Activated CD4-positive, alpha-beta T cell treated with anti-CD3 and anti-CD28 coated beads, Interleukin-2, amount 10 ng/mL, durations not matched to agents 24 days and 14 days (primary cell): Measurements from ENCODE around the gene BACH2. TPM values are rescaled to one million over a fixed set of nuclear protein-coding genes. Genes with fewer than 3 reads are reported as not detected.
A peak's percentile ranks its signal among the peaks of the same experiment; 100 is the strongest.

Experiments used
- DNase-seq: peaks from one replicate; pipeline ENCODE4 v3.0.0; 2022
- H3K27ac Mint-ChIP-seq: one replicate; pipeline ENCODE4 v1.8.0; 2022; ENCODE audit warnings: mild to moderate bottlenecking, mixed read lengths
- H3K27me3 Mint-ChIP-seq: one replicate; pipeline ENCODE4 v1.8.0; 2022; ENCODE audit warnings: mixed read lengths
- H3K36me3 Mint-ChIP-seq: one replicate; pipeline ENCODE4 v1.8.0; 2022; ENCODE audit warnings: low read depth, mild to moderate bottlenecking, mixed read lengths
- H3K4me1 Mint-ChIP-seq: one replicate; pipeline ENCODE4 v1.8.0; 2021; ENCODE audit warnings: mixed read lengths
- H3K4me3 Mint-ChIP-seq: one replicate; pipeline ENCODE4 v1.8.0; 2022; ENCODE audit warnings: mild to moderate bottlenecking, moderate library complexity, mixed read lengths
- H3K9me3 Mint-ChIP-seq: one replicate; pipeline ENCODE4 v1.8.0; 2021; ENCODE audit warnings: mixed read lengths
- intact Hi-C: fragments of 100-400 bp; cut with micrococcal nuclease; formaldehyde crosslinking; loops from one replicate; pipeline ENCODE4 v1.15.1; 2023
- total RNA-seq: library from RNA; stranded (reverse); gene quantifications from 2 replicates; pipeline ENCODE4 v1.2.3, GENCODE V29; 2022

Gene BACH2
- total RNA-seq, 1 donor from 2014 or later = 69.2 TPM

- peaks cover 44% of the 10 kb centered on the region for H3K36me3 Mint-ChIP-seq
- DNase-seq = no peak
Observed at GRCh38 chr6:90231798-90232197, 64.8 kb downstream of the BACH2 start.

GRCh38 chr6:90231308-90231707 is 65.3 kb downstream of the BACH2 start:
- no peaks in the 10 kb centered on the region for H3K27me3 Mint-ChIP-seq
- peaks cover 42% of the 10 kb centered on the region for H3K36me3 Mint-ChIP-seq
- intact Hi-C loops = loop anchor here (5.0 kb wide), 2 partner anchors 39 to 124 kb away; no protein-coding TSS in a partner anchor
- H3K4me3 Mint-ChIP-seq = no peak overlapping the region
- no peak for DNase-seq
- peaks cover 4% of the 10 kb centered on the region for H3K9me3 Mint-ChIP-seq
- peak overlapping the region; percentile 30 for H3K27ac Mint-ChIP-seq
- H3K4me1 Mint-ChIP-seq = peaks cover 78% of the 10 kb centered on the region

More at GRCh38 chr6:90231798-90232197, 64.8 kb downstream of the BACH2 start:
- peaks cover 81% of the 10 kb centered on the region for H3K4me1 Mint-ChIP-seq
- no peaks in the 10 kb centered on the region for H3K27me3 Mint-ChIP-seq
- intact Hi-C loops = loop anchor here (5.0 kb wide), 2 partner anchors 39 to 124 kb away; no protein-coding TSS in a partner anchor
- H3K27ac Mint-ChIP-seq = peak overlapping the region; percentile 62
- H3K9me3 Mint-ChIP-seq = peaks cover 3% of the 10 kb centered on the region
- H3K4me3 Mint-ChIP-seq = no peak overlapping the region

DNA sequence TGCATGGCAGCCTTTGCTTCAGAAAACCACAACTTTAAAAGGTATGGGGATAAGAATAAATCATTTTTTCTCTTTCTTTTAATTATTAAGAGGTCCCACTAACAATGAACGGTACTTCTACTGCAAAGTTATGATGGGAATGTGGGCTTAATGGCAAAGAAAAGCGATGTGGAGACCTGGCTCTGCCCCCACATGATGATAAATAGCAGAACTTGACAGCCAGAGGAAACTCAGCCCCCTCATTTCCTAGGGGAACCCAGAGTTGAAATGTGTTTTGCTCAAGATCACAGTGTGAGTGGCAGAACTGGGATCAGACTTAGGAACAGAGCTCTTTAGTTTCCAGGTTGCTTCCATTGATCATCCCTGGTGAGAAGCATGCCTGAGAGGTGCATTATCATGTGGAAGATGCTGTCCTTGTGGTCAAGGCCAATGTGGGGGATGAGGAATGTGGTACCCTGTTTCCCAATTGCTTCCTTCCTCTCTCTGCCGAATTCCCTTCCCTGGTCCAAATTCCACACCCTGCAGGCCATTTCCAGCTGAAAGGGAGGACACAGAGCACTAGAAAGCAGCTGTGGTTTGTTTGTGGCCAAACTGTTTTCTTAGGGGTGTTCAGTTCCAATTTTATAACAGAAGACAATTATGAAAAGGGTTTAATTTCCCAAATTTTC is 66.0 kb downstream of the BACH2 start:
- intact Hi-C loops = loop anchor here (5.0 kb wide), 2 partner anchors 38 to 123 kb away; no protein-coding TSS in a partner anchor
- Mint-ChIP-seq H3K36me3 (peaks cover 44% of the 10 kb centered on the region), H3K4me3 (peak overlapping the region; percentile 56), H3K27me3 (no peaks in the 10 kb centered on the region), H3K9me3 (peaks cover 6% of the 10 kb centered on the region), H3K27ac (peak overlapping the region; percentile 30), H3K4me1 (peaks cover 78% of the 10 kb centered on the region)
- no peak for DNase-seq

- intact Hi-C loops = loop anchor here (5.0 kb wide), 2 partner anchors 37 to 122 kb away; no protein-coding TSS in a partner anchor
- Mint-ChIP-seq H3K4me3 (no peak overlapping the region), H3K9me3 (peaks cover 6% of the 10 kb centered on the region), H3K27ac (peak overlapping the region; percentile 52), H3K27me3 (no peaks in the 10 kb centered on the region), H3K4me1 (peaks cover 75% of the 10 kb centered on the region), H3K36me3 (peaks cover 49% of the 10 kb centered on the region)
- DNase-seq = no peak
Observed at GRCh38 chr6:90229331-90230010, 67.2 kb downstream of the BACH2 start.

DNA sequence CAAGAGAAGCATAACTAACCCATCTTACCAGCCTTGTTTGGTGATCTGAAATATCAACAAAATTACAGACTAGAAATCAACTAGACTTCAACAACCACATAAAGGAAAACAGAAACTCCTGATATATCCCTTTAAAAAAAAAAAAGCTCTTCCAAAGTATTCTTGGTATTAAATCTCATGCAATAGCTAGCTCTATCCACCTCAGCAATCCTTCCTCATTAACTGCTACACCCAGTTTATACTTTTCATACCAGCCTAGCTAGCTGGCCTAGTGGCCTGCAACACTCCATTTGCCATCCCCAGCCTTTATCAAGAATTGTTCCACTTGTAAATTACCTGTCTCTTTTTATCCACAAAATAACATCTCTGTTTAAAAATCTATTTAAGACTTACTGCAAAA is 69.0 kb downstream of the BACH2 start:
- H3K27ac Mint-ChIP-seq = peak overlapping the region; percentile 39
- no peaks in the 10 kb centered on the region for H3K27me3 Mint-ChIP-seq
- H3K4me1 Mint-ChIP-seq = peaks cover 61% of the 10 kb centered on the region
- H3K4me3 Mint-ChIP-seq = no peak overlapping the region
- peaks cover 17% of the 10 kb centered on the region for H3K9me3 Mint-ChIP-seq
- intact Hi-C loops = no loop called here
- DNase-seq = no peak
- peaks cover 55% of the 10 kb centered on the region for H3K36me3 Mint-ChIP-seq

DNA sequence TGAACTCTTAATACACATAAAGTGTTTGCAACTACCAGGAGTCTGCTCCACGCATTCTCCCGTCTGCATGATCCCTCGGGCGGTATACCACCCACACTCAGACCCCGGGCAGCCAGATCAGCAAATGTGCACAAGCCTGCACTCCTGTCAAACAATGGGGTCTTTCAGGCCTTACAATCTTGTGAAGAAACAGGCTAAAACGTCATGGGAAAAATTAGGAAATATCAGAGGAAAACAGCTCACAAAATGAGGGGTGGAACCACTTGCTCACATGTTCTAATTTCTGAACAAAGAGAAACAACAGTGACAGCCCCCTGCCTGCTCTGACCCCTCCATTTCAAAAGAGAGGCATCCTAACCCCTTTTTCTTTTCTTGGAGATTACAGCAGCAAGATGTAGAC is 69.4 kb downstream of the BACH2 start:
- Mint-ChIP-seq H3K4me3 (no peak overlapping the region), H3K27me3 (no peaks in the 10 kb centered on the region), H3K36me3 (peaks cover 55% of the 10 kb centered on the region), H3K27ac (no peak overlapping the region), H3K9me3 (peaks cover 19% of the 10 kb centered on the region), H3K4me1 (peaks cover 61% of the 10 kb centered on the region)
- intact Hi-C loops = no loop called here
- no peak for DNase-seq

DNA sequence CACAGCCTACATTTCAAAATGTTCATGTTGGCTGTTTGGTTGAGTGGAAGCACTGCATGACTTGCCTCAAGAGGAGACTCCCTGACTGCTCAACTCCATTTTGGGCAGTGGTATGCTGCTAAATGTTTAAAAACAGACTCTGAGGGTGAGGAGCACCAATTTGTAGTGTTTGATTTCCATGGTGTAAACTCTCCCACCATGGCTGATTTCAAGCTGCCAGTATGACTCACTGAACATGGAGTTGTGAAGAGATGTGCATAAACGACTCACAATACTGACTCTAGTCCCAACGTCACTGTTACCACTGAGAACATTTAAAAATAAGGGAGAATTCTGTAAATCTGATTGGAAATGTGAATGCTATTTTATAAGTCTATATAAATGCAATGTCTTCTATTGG is 70.4 kb downstream of the BACH2 start:
- no peak overlapping the region for H3K4me3 Mint-ChIP-seq
- H3K4me1 Mint-ChIP-seq = peaks cover 58% of the 10 kb centered on the region
- intact Hi-C loops = no loop called here
- H3K27ac Mint-ChIP-seq = peak overlapping the region; percentile 62
- no peaks in the 10 kb centered on the region for H3K27me3 Mint-ChIP-seq
- H3K9me3 Mint-ChIP-seq = peaks cover 19% of the 10 kb centered on the region
- H3K36me3 Mint-ChIP-seq = peaks cover 59% of the 10 kb centered on the region
- no peak for DNase-seq

- no peak for DNase-seq
- Mint-ChIP-seq H3K27ac (no peak overlapping the region), H3K9me3 (peaks cover 19% of the 10 kb centered on the region), H3K4me3 (no peak overlapping the region), H3K27me3 (no peaks in the 10 kb centered on the region), H3K36me3 (peaks cover 54% of the 10 kb centered on the region), H3K4me1 (peaks cover 44% of the 10 kb centered on the region)
- intact Hi-C loops = no loop called here
Observed at GRCh38 chr6:90224196-90224595, 72.4 kb downstream of the BACH2 start.

GRCh38 chr6:90222724-90223198 is 73.9 kb downstream of the BACH2 start:
- Mint-ChIP-seq H3K9me3 (peaks cover 18% of the 10 kb centered on the region), H3K36me3 (peaks cover 49% of the 10 kb centered on the region), H3K4me1 (peaks cover 40% of the 10 kb centered on the region), H3K27ac (peak overlapping the region; percentile 78), H3K4me3 (peak overlapping the region; percentile 10), H3K27me3 (no peaks in the 10 kb centered on the region)
- intact Hi-C loops = no loop called here
- no peak for DNase-seq

GRCh38 chr6:90222008-90222407 is 74.6 kb downstream of the BACH2 start:
- H3K27me3 Mint-ChIP-seq = no peaks in the 10 kb centered on the region
- H3K4me3 Mint-ChIP-seq = no peak overlapping the region
- H3K27ac Mint-ChIP-seq = peak overlapping the region; percentile 65
- DNase-seq = no peak
- H3K36me3 Mint-ChIP-seq = peaks cover 45% of the 10 kb centered on the region
- H3K9me3 Mint-ChIP-seq = peaks cover 16% of the 10 kb centered on the region
- intact Hi-C loops = no loop called here
- H3K4me1 Mint-ChIP-seq = peaks cover 33% of the 10 kb centered on the region

DNA sequence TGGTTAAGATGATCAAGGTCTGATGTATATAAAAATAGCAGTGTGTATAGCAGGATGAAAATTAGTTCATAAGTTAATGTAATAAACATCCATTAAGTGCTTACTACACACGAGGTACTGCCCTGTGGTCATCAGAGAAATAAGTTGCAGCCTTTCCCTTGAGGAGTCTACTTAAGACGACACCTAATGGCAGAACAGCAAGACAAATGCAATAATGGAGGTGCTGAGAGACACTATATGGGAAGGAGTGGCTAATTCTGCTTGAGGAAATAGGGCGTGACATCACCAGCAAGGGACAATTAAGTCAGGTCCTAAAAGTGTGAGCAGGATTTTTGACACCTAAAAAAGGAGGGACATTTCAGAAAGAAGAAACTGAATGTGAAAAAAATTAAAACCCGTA is 75.2 kb downstream of the BACH2 start:
- no peak for DNase-seq
- peaks cover 16% of the 10 kb centered on the region for H3K9me3 Mint-ChIP-seq
- intact Hi-C loops = no loop called here
- H3K27ac Mint-ChIP-seq = peak overlapping the region; percentile 68
- peaks cover 33% of the 10 kb centered on the region for H3K4me1 Mint-ChIP-seq
- no peak overlapping the region for H3K4me3 Mint-ChIP-seq
- H3K27me3 Mint-ChIP-seq = no peaks in the 10 kb centered on the region
- peaks cover 41% of the 10 kb centered on the region for H3K36me3 Mint-ChIP-seq

DNA sequence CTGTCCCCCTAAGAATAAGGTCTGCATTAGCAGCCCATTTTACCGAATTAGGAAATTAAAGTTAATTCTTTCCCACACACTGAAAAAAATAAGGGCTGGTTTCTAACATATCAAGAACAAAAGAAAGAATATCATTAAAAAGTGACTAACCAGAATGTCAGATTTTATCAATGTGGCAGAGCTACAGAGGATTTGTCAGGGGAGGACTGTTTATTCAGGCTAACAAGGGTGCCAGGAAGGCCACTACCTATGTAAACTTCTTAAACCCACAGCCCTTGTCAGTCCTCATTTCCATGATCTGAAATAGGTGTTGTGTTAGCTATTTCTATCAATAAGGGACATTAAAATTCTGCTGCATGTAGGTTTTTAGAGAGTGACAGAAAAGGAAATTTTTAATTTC is 76.4 kb downstream of the BACH2 start:
- H3K27me3 Mint-ChIP-seq = no peaks in the 10 kb centered on the region

DNA sequence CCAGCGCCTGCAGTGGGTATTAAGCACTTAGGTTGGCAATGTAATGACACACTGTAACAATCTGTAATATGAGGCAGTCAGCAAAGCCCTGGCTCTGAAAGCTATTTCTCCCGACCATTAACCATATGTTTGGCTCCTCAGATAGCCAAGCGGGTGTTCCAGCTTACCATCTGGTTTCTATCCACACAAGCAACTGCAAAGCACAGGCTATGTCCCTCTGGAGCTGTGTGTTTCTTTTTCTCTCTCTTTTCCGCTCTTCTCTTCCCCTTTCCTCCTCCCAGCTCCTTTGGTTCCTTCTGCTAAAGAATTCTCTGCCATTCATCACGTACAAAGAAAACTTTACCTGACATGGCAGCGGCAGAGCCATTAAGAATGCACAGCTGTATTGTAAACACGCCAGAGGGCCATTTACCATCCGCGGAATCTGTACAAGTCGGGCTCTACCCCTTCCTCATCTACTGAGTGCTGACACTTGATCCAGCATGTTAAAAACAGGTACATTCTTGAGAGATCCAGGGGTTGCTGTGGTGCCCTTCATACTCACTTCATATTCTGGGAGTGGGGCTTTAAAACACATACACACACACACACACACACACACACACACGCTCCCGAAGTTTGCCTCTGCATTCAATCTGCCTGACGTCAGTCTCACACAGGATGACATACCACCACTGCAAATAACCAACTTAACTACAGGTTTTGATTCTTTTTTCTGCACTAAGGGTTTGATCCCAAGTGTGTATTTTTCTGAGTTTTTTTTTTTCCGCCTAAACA is 77.2 kb downstream of the BACH2 start:
- peak; percentile 72 for DNase-seq
- peaks cover 36% of the 10 kb centered on the region for H3K4me1 Mint-ChIP-seq
- intact Hi-C loops = loop anchor here (1.0 to 10.0 kb wide), 2 partner anchors 15 to 175 kb away; no protein-coding TSS in a partner anchor
- no peak overlapping the region for H3K27ac Mint-ChIP-seq
- H3K36me3 Mint-ChIP-seq = peaks cover 29% of the 10 kb centered on the region
- peaks cover 13% of the 10 kb centered on the region for H3K9me3 Mint-ChIP-seq
- no peaks in the 10 kb centered on the region for H3K27me3 Mint-ChIP-seq
- no peak overlapping the region for H3K4me3 Mint-ChIP-seq

More for the DNA sequence above, 76.4 kb downstream of the BACH2 start:
- peaks cover 34% of the 10 kb centered on the region for H3K4me1 Mint-ChIP-seq
- intact Hi-C loops = no loop called here
- DNase-seq = no peak
- H3K36me3 Mint-ChIP-seq = peaks cover 32% of the 10 kb centered on the region
- H3K27ac Mint-ChIP-seq = no peak overlapping the region
- H3K9me3 Mint-ChIP-seq = peaks cover 13% of the 10 kb centered on the region
- no peak overlapping the region for H3K4me3 Mint-ChIP-seq

- no peak overlapping the region for H3K27ac Mint-ChIP-seq
- peaks cover 9% of the 10 kb centered on the region for H3K9me3 Mint-ChIP-seq
- H3K4me1 Mint-ChIP-seq = peaks cover 39% of the 10 kb centered on the region
- intact Hi-C loops = loop anchor here (1.0 to 10.0 kb wide), 8 partner anchors 15 to 176 kb away; no protein-coding TSS in a partner anchor
- DNase-seq = no peak
- H3K27me3 Mint-ChIP-seq = no peaks in the 10 kb centered on the region
- H3K4me3 Mint-ChIP-seq = no peak overlapping the region
- H3K36me3 Mint-ChIP-seq = peaks cover 25% of the 10 kb centered on the region
Observed at GRCh38 chr6:90218959-90219208, 77.8 kb downstream of the BACH2 start.
